Calu3 (cell line): ENCODE data around the gene LELP1. TPM values are rescaled to one million over a fixed set of nuclear protein-coding genes. Genes with fewer than 3 reads are reported as not detected.
"Not testable (repeated sequence)": the region's sequence is repeated elsewhere in the genome, so short reads cannot be mapped to it uniquely, and the experiment has no call there.

Experiments used
- BruUV-seq: library from RNA; stranded (reverse); fragments of 400-500 nt; replicated peaks from 2 replicates; lab custom pipeline; 2021; lab: Mats Ljungman, UMichigan
- CTCF ChIA-PET: fragments of 300-600 bp; sonication (Branson Sonifier 250); formaldehyde crosslinking; loops from one replicate; lab custom pipeline; 2022; ENCODE audit warnings: antibody characterized with exemption; lab: Charles Lee
- DNase-seq: peaks from one replicate; pipeline ENCODE4 v3.0.0; 2022
- H3K27ac Mint-ChIP-seq: one replicate; pipeline ENCODE4 v1.8.0; 2022; ENCODE audit warnings: mixed read lengths; ENCODE audit not compliant: unreplicated experiment
- H3K27me3 Mint-ChIP-seq: one replicate; pipeline ENCODE4 v1.8.0; 2022; ENCODE audit warnings: mixed read lengths; ENCODE audit not compliant: unreplicated experiment
- H3K36me3 Mint-ChIP-seq: one replicate; pipeline ENCODE4 v1.8.0; 2022; ENCODE audit warnings: mild to moderate bottlenecking, moderate library complexity, mixed read lengths; ENCODE audit not compliant: insufficient read depth, unreplicated experiment
- H3K4me1 Mint-ChIP-seq: one replicate; pipeline ENCODE4 v1.8.0; 2022; ENCODE audit warnings: mild to moderate bottlenecking, low read depth, mixed read lengths; ENCODE audit not compliant: unreplicated experiment
- H3K4me3 Mint-ChIP-seq: one replicate; pipeline ENCODE4 v1.8.0; 2022; ENCODE audit warnings: mild to moderate bottlenecking, low read depth, moderate library complexity, mixed read lengths; ENCODE audit not compliant: unreplicated experiment
- H3K9me3 Mint-ChIP-seq: one replicate; pipeline ENCODE4 v1.8.0; 2022; ENCODE audit warnings: low read depth, mixed read lengths; ENCODE audit not compliant: unreplicated experiment
- intact Hi-C: fragments of 100-400 bp; cut with micrococcal nuclease; formaldehyde crosslinking; loops from one replicate; pipeline ENCODE4 v1.10.0; 2022; ENCODE audit not compliant: unreplicated experiment
- total RNA-seq: library from RNA; stranded (reverse); gene quantifications from 2 replicates; pipeline ENCODE4 v1.2.3, GENCODE V29; 2022
- TF ChIP-seq, protein P1 (sequence below): fragments of 200-600 bp; IDR thresholded peaks from one replicate; pipeline ENCODE4 v1.8.0; 2022; ENCODE audit warnings: antibody characterized with exemption; ENCODE audit not compliant: unreplicated experiment

Gene LELP1
- total RNA-seq, 1 experiment from 2014 or later: not detected

DNA sequence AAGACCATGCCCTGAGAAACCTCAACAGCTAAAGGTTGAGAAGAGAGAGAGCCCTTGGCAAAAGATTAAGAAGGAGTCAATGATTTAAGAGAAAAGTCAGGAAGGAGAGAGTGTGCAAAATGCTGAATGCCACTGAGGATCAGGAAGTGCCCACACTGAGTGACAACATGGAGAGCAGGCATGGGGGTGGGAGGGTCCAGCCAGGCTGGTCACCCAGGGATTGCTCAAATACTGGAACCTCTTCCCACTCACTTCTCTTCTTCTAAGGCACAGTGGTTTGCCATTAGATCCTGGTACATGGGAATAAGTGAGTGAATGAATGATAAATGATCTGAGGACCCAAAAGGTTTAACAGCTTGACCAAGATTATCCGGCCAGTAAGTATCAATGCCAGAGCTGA, 25.3 kb downstream of the LELP1 start:
- Mint-ChIP-seq H3K4me1 (peaks cover 9% of the 10 kb centered on the region), H3K27ac (no peak overlapping the region), H3K27me3 (peaks cover 11% of the 10 kb centered on the region), H3K4me3 (no peak overlapping the region), H3K9me3 (peaks cover 3% of the 10 kb centered on the region), H3K36me3 (no peaks in the 10 kb centered on the region)
- BruUV-seq: no TSS peak
- CTCF ChIA-PET: interaction anchor here (0.9 kb wide), 1 partner anchor 11 kb away, joined by 3 read pairs; no protein-coding TSS in a partner anchor
- TF ChIP-seq, protein P1, sequence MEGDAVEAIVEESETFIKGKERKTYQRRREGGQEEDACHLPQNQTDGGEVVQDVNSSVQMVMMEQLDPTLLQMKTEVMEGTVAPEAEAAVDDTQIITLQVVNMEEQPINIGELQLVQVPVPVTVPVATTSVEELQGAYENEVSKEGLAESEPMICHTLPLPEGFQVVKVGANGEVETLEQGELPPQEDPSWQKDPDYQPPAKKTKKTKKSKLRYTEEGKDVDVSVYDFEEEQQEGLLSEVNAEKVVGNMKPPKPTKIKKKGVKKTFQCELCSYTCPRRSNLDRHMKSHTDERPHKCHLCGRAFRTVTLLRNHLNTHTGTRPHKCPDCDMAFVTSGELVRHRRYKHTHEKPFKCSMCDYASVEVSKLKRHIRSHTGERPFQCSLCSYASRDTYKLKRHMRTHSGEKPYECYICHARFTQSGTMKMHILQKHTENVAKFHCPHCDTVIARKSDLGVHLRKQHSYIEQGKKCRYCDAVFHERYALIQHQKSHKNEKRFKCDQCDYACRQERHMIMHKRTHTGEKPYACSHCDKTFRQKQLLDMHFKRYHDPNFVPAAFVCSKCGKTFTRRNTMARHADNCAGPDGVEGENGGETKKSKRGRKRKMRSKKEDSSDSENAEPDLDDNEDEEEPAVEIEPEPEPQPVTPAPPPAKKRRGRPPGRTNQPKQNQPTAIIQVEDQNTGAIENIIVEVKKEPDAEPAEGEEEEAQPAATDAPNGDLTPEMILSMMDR: no peak
- intact Hi-C loops: loop anchor here (5.0 to 10.0 kb wide), 3 partner anchors 49 to 576 kb away; no protein-coding TSS in a partner anchor
- no peak for DNase-seq

DNA sequence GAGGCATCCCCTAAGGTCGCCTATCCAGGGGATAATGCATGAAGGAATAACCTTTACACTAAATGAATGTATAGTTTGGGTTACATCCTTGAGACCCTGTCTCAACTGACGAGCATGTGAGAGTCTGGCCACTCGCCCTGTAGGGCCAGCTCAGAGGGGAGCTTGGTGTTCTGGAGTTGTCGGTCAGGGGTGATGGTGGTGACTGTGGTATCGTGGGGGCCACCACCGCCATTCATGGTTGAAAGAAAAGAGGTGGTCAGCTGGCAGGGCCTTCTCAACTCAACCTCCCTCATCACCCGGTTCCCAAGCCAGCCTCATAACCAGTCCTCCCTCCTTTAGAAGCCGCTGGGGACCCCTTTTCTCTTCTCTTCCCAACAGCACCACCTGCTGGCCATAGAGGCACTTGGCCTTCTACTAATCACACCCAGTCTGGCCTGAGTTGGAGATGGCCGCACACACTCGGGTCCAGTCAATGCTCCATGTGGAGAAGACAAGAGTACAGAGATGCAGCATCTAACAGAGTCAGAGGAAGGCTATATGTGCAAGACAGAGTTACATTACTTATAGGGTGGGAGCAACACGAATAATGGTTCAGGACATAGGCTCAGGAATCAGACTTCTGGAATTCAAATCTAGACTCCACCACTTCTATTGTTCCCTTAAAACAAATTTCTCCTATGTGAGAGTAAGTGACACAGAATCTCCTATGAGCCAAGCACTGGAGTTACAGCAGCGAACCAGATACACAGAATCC, 26.0 kb downstream of the LELP1 start:
- not testable (repeated sequence) for H3K4me3 Mint-ChIP-seq, H3K27me3 Mint-ChIP-seq, H3K9me3 Mint-ChIP-seq, BruUV-seq, H3K36me3 Mint-ChIP-seq, H3K4me1 Mint-ChIP-seq, H3K27ac Mint-ChIP-seq
- peak; percentile 56 for DNase-seq
- intact Hi-C loops: loop anchor here (5.0 to 10.0 kb wide), 3 partner anchors 48 to 577 kb away; no protein-coding TSS in a partner anchor
- CTCF ChIA-PET: interaction anchor here (0.9 kb wide), 1 partner anchor 10 kb away, joined by 3 read pairs; no protein-coding TSS in a partner anchor
- TF ChIP-seq, protein P1: peak; percentile 43

DNA sequence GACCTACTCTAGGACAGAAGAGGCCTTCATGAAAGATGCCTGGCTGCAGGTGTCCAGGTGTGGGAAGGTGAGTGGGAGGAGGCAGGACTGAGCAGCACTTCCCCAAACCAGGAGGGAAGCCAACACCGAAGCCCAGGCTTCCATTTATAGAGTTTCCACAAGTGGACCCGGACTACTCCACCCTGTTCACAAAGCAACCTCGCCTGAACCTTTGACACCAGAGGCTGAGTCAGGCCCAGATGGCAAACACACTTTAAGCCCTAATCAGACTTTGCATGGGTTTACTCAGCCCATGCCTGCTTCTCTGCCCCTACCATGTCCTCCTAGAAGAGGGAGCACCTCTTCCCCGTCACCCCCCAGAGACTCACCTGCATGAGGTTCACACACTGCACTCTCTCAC, 28.1 kb downstream of the LELP1 start:
- CTCF ChIA-PET: interaction anchor here (0.9 to 1.0 kb wide), 2 partner anchors 23 to 58 kb away, joined by 3 read pairs; no protein-coding TSS in a partner anchor
- no TSS peak for BruUV-seq
- H3K27ac Mint-ChIP-seq: no peak overlapping the region
- no peak overlapping the region for H3K4me3 Mint-ChIP-seq
- no peaks in the 10 kb centered on the region for H3K27me3 Mint-ChIP-seq
- intact Hi-C loops: no loop called here
- no peaks in the 10 kb centered on the region for H3K36me3 Mint-ChIP-seq
- H3K4me1 Mint-ChIP-seq: peaks cover 7% of the 10 kb centered on the region
- TF ChIP-seq, protein P1: no peak
- peaks cover 3% of the 10 kb centered on the region for H3K9me3 Mint-ChIP-seq
- DNase-seq: no peak

DNA sequence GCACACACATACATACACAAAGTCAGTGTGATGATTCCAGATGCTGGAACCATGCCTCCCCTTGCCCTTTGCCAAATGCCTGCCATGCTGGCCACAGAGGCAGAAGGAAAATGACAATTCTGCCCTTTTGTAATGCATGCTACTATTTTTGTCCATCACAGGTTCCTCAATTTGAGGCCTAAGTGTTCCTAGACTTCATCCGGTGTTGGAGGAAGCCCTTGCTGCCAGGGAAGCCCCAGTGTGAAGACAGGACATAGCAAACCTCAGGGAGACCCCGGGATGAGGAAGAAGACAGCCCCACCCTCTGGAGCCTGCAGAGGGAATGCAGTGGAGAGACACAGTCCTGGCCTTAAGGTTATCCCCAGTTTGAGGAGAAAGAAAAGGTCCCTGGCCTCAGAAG, 28.6 kb downstream of the LELP1 start:
- DNase-seq: no peak
- Mint-ChIP-seq H3K27me3 (no peaks in the 10 kb centered on the region), H3K4me3 (no peak overlapping the region), H3K4me1 (peaks cover 7% of the 10 kb centered on the region), H3K27ac (no peak overlapping the region), H3K9me3 (peaks cover 3% of the 10 kb centered on the region), H3K36me3 (no peaks in the 10 kb centered on the region)
- no TSS peak for BruUV-seq
- TF ChIP-seq, protein P1: no peak
- intact Hi-C loops: no loop called here
- CTCF ChIA-PET: no interaction called here
